SK-N-SH (cell line): ENCODE measurements around the gene BIRC3. TPM values are rescaled to one million over a fixed set of nuclear protein-coding genes. Genes with fewer than 3 reads are reported as not detected.

Source experiments
- CTCF ChIA-PET: fragments of 300-600, 350-600 bp; formaldehyde crosslinking; extraction: SDS; loops from one replicate; lab custom pipeline; 2021; lab: Yijun Ruan, JAX
- POLR2A ChIA-PET: fragments of 350-600 bp; sonication (Branson Sonifier 250); formaldehyde crosslinking; extraction: SDS; loops from one replicate; lab custom pipeline; 2020; ENCODE audit warnings: antibody characterized with exemption, inconsistent platforms; lab: Yijun Ruan, JAX
- DNase-seq: peaks from one replicate; pipeline ENCODE4 v3.0.0; 2012
- H2AFZ ChIP-seq: fragments of 200-600 bp; sonication (generic); 2 replicates; pipeline ENCODE4 v1.8.1; 2016; ENCODE audit warnings: antibody characterized with exemption, mild to moderate bottlenecking, low read depth
- H3F3A ChIP-seq: fragments of 200-600 bp; sonication (generic); replicated peaks from 2 replicates; pipeline ENCODE3; 2016; ENCODE audit warnings: antibody characterized with exemption, mild to moderate bottlenecking; ENCODE audit not compliant: insufficient read depth
- H3K27ac ChIP-seq, 2 experiments: fragments of 200-500 bp in 1 of 2; fragments of 200-600 bp in 1 of 2; sonication (Bioruptor generic) in 1 of 2; sonication (generic), shearing (Covaris generic) in 1 of 2; 2 replicates each; pipeline versions ENCODE4 v1.5.1 to v1.6.1; 2014 to 2016; ENCODE audit warnings: low read depth in 2 of 2, inconsistent platforms in 1 of 2, low read length in 1 of 2, mild to moderate bottlenecking in 1 of 2, mixed read lengths in 1 of 2
- H3K27me3 ChIP-seq: fragments of 200-600 bp; sonication (generic), shearing (Covaris generic); 2 replicates; pipeline ENCODE4 v1.6.1; 2016; ENCODE audit warnings: mixed run types; ENCODE audit not compliant: insufficient read depth
- H3K36me3 ChIP-seq, 2 experiments: fragments of 200-500 bp in 1 of 2; fragments of 200-600 bp in 1 of 2; sonication (Bioruptor generic) in 1 of 2; sonication (generic) in 1 of 2; replicated peaks in 1 of 2; 2 replicates each; pipeline versions ENCODE3 to v1.5.1; 2014 to 2016; ENCODE audit warnings: low read length in 1 of 2, mild to moderate bottlenecking in 1 of 2; ENCODE audit not compliant: insufficient read depth in 2 of 2, control insufficient read depth in 1 of 2
- H3K4me1 ChIP-seq, 2 experiments: fragments of 200-500 bp in 1 of 2; fragments of 200-600 bp in 1 of 2; sonication (Bioruptor generic) in 1 of 2; sonication (generic), shearing (Covaris generic) in 1 of 2; 2 replicates each; pipeline versions ENCODE4 v1.5.1 to v1.6.1; 2014 to 2016; ENCODE audit warnings: low read depth in 1 of 2, low read length in 1 of 2, mixed run types in 1 of 2; ENCODE audit not compliant: insufficient read depth in 2 of 2, control insufficient read depth in 1 of 2
- H3K4me2 ChIP-seq: fragments of 200-600 bp; sonication (generic), shearing (Covaris generic); 2 replicates; pipeline ENCODE4 v1.6.1; 2017; ENCODE audit warnings: mixed run types
- H3K4me3 ChIP-seq, 2 experiments: fragments of 200-500 bp in 1 of 2; fragments of 200-600 bp in 1 of 2; sonication (Bioruptor generic) in 1 of 2; sonication (generic), shearing (Covaris generic) in 1 of 2; 2 replicates each; pipeline versions ENCODE4 v1.5.1 to v1.8.1; 2014 to 2016; ENCODE audit warnings: low read depth in 2 of 2, inconsistent platforms in 1 of 2, low read length in 1 of 2, mild to moderate bottlenecking in 1 of 2, mixed read lengths in 1 of 2, moderate library complexity in 1 of 2
- H3K79me2 ChIP-seq: fragments of 200-600 bp; sonication (generic); 2 replicates; pipeline ENCODE4 v1.8.1; 2017; ENCODE audit warnings: mild to moderate bottlenecking; ENCODE audit not compliant: insufficient read depth
- H3K9ac ChIP-seq: fragments of 200-600 bp; sonication (generic); 2 replicates; pipeline ENCODE4 v1.6.1; 2017; ENCODE audit warnings: mixed run types
- H3K9me2 ChIP-seq: fragments of 200-600 bp; sonication (generic); 2 replicates; pipeline ENCODE4 v1.6.1; 2017; ENCODE audit warnings: mixed run types
- H3K9me3 ChIP-seq: fragments of 200-600 bp; sonication (generic); 2 replicates; pipeline ENCODE4 v1.6.1; 2017; ENCODE audit warnings: mixed run types, mild to moderate bottlenecking, moderate library complexity
- H4K20me1 ChIP-seq: fragments of 200-600 bp; sonication (generic); 2 replicates; pipeline ENCODE4 v1.6.1; 2017; ENCODE audit warnings: mild to moderate bottlenecking, mixed run types; ENCODE audit not compliant: insufficient read depth
- CHD2 ChIP-seq: fragments of 150-350 bp; IDR thresholded peaks from 2 replicates; pipeline ENCODE4 v1.6.1; 2018; ENCODE audit warnings: low read length; ENCODE audit not compliant: partially characterized antibody
- CTCF ChIP-seq: fragments of 200-600 bp; sonication (generic); IDR thresholded peaks from 2 replicates; pipeline ENCODE4 v1.6.1; 2017; ENCODE audit warnings: antibody characterized with exemption, mild to moderate bottlenecking, moderate library complexity
- GATA2 ChIP-seq: sonication (generic); formaldehyde crosslinking; IDR thresholded peaks from 2 replicates; pipeline ENCODE4 v1.5.0; 2020; ENCODE audit warnings: mild to moderate bottlenecking, missing genetic modification reagents
- JUND ChIP-seq: IDR thresholded peaks from 2 replicates; pipeline ENCODE4 v1.4.0; 2012
- MEF2A ChIP-seq: IDR thresholded peaks from 2 replicates; pipeline ENCODE4 v1.4.0; 2012; ENCODE audit warnings: low read depth, borderline replicate concordance
- NFIC ChIP-seq: IDR thresholded peaks from 2 replicates; pipeline ENCODE4 v1.4.0; 2012; ENCODE audit warnings: borderline replicate concordance
- PBX3 ChIP-seq: IDR thresholded peaks from 2 replicates; pipeline ENCODE4; 2012
- POLR2AphosphoS5 ChIP-seq: IDR thresholded peaks from 2 replicates; pipeline ENCODE4 v1.6.1; 2012; ENCODE audit warnings: low read depth, low read length
- RAD21 ChIP-seq: IDR thresholded peaks from 2 replicates; pipeline ENCODE4 v1.6.1; 2012; ENCODE audit warnings: mild to moderate bottlenecking, low read length
- RCOR1 ChIP-seq: fragments of 150-350 bp; IDR thresholded peaks from 2 replicates; pipeline ENCODE4 v1.6.1; 2017; ENCODE audit warnings: antibody characterized with exemption, low read length
- REST ChIP-seq: IDR thresholded peaks from 2 replicates; pipeline ENCODE4 v1.6.1; 2012; ENCODE audit warnings: mild to moderate bottlenecking, low read depth, low read length, moderate library complexity
- RFX5 ChIP-seq: IDR thresholded peaks from 2 replicates; pipeline ENCODE4 v1.6.1; 2012; ENCODE audit warnings: mild to moderate bottlenecking, improper control_type of control experiment, low read length
- SIN3A ChIP-seq: IDR thresholded peaks from 2 replicates; pipeline ENCODE4 v1.6.1; 2012; ENCODE audit warnings: low read depth, mild to moderate bottlenecking, low read length, moderate library complexity, borderline replicate concordance
- SMC3 ChIP-seq: IDR thresholded peaks from 2 replicates; pipeline ENCODE4 v1.6.1; 2012; ENCODE audit warnings: low read depth, low read length, improper control_type of control experiment
- TAF1 ChIP-seq: IDR thresholded peaks from 2 replicates; pipeline ENCODE4 v1.6.1; 2012; ENCODE audit warnings: low read depth, mild to moderate bottlenecking, low read length, moderate library complexity, borderline replicate concordance
- YY1 ChIP-seq: IDR thresholded peaks from 2 replicates; pipeline ENCODE4 v1.4.0; 2012; ENCODE audit warnings: low read depth, mild to moderate bottlenecking
- WGBS: methylation state at CpG from one replicate; pipeline ENCODE4 v1.1.6; 2017; ENCODE audit warnings: low lambda C conversion rate; 5-methylcytosine and 5-hydroxymethylcytosine counted together
- polyA plus RNA-seq, 3 experiments: library from polyadenylated mRNA; depleted of rRNA; stranded (reverse); fragments of >200 nt; gene quantifications; 2 replicates each; pipeline ENCODE4 v1.2.3, GENCODE V29; 2012

The BIRC3 gene
- polyA plus RNA-seq, 1 of the 3 experiments (the other 2 are of a cell fraction) = 0.46 TPM

GRCh38 chr11:102287964-102288724, 29.1 kb upstream of the BIRC3 start:
- peak; percentile 80 for DNase-seq
- peaks cover 19 to 20% of the 10 kb centered on the region in 2 experiments for H3K4me1 ChIP-seq
- 23% methylated on average over 13 of the region's 13 CpGs for WGBS
- H2AFZ ChIP-seq = peak overlapping the region; percentile 90
- peak; percentile 25; the same call in 1 of the 2 replicates for TF ChIP-seq YY1
- no peak for TF ChIP-seq JUND
- no peak for TF ChIP-seq MEF2A
- TF ChIP-seq RAD21 = peak; percentile 88
- no peak for TF ChIP-seq POLR2AphosphoS5
- peak; percentile 76 for TF ChIP-seq CTCF
- TF ChIP-seq REST = no peak
- no peak for TF ChIP-seq PBX3
- no peak for TF ChIP-seq GATA2 (CRISPR knock-in tag)
- TF ChIP-seq SMC3 = peak; percentile 75
- peak; percentile 47; the same call in 1 of the 2 replicates for TF ChIP-seq RCOR1
- 0 out of 2 replicates have a peak, but pooled peaks have one; percentile 16 for TF ChIP-seq RFX5
- TF ChIP-seq SIN3A = no peak
- TF ChIP-seq NFIC = no peak
- peak; percentile 13 for TF ChIP-seq CHD2
- TF ChIP-seq TAF1 = no peak
- TF ChIP-seq, all 33 proteins: peak for 7
- peak overlapping the region; percentile 34; the same call in 1 of the 2 replicates for H3K9ac ChIP-seq
- no peaks in the 10 kb centered on the region for H3K27me3 ChIP-seq
- peaks cover 14% of the 10 kb centered on the region for H3F3A ChIP-seq
- H4K20me1 ChIP-seq = no peaks in the 10 kb centered on the region
- H3K36me3 ChIP-seq = no peaks in the 10 kb centered on the region
- no peaks in the 10 kb centered on the region for H3K9me2 ChIP-seq
- peak overlapping the region; percentile 33 to 84; a peak in 3 of 4 replicates for H3K27ac ChIP-seq
- CTCF ChIA-PET = interaction anchor here (0.6 to 5.4 kb wide), 34 partner anchors 8 to 378 kb away, joined by 3 to 40 read pairs (median 4); no protein-coding TSS in a partner anchor
- H3K4me3 ChIP-seq = peak overlapping the region; percentile 38 to 48
- POLR2A ChIA-PET = interaction anchor here (0.9 kb wide), 1 partner anchor 26 kb away, joined by 3 read pairs; no protein-coding TSS in a partner anchor
- no peaks in the 10 kb centered on the region for H3K9me3 ChIP-seq
- peak overlapping the region; percentile 73 for H3K4me2 ChIP-seq
- no peaks in the 10 kb centered on the region for H3K79me2 ChIP-seq
